ENCODE data around the gene SEPTIN5.
"Not testable (repeated sequence)": the region's sequence is repeated elsewhere in the genome, so short reads cannot be mapped to it uniquely, and the experiment has no call there.

SEPTIN5 gene

DNA sequence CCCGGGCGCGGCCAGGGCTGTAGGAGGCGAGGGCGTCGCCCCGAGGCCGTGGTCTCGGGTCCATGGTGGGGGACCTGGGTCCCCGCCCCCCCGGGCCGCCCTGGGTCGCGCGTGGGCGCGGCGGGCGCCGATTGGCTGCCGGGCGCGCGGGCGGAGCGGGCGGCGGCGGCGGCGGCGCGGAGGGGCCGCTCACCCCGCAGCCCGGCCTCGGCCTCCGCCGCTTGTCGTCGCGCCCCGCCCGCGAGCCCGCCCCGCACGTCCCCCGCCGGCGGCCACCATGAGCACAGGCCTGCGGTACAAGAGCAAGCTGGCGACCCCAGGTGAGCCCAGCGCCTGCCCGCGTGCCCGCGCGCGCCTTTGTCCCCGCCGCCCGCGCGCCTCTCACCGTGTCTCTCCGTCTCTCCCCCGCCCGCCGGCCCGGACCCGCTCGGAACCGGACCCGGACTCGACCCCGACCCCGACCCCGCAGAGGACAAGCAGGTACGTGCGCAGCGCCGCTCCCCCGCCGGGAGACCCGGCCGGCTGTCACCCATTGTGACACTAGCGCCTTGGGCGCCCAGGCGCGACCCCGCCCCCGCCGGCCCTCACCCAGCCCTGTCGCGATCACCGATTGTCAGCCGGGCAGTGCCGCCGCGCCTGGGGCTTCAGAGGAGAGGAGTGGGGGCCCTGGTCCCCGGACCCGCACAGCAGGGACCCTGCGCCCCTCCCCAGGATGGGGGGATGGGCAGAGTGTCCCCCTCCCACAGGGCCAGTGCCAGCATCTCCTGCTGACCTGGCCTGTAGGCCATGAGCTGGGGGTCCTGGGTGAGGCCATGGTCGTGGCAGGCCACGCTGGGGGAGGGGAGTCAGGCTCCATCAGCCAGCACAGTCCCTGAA is at the start of gene SEPTIN5:
SEPTIN5 (plus strand) TSS at position 192 of the 876 bp plus-strand sequence; CDS start at position 278, 86 bp downstream.
- FAIRE-seq = no peak

DNA sequence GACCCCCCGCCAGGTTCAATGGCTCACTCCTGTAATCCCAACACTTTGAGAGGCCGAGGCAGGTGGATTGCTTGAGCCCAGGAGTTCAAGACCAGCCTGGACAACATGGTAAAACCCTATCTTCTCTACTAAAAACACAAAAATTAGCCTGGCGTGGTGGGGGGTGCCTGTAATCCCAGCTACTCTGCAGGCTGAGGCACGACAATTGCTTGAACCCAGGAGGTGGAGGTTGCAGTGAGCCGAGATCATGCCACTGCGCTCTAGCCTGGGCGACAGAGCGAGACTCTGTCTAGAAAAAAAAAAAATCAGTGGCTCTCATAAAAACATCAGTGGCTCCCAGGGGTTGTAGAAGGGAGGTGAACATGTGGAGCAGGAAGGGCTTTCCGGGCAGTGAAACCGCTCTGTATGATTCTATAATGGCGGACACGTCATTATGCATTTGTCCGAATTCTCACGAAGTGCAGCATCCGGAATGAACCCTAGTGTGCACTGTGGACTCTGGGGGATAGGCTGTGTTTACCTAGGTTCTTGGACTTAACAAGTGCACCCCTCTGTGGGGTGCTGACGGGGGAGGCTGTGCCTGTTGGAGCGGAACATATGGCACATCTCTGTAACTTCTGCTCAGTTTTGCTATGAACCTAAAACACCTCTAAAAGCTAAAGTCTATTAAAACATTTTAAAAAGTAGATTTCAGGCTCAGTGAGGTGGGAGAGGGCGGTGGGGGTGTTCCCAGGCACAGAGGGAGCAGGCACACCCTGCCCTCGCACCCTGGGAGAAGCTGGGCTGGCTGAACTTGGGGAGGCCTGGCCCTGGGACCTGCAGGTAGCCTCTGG is 49.1 kb upstream of the SEPTIN5 start:
- no peak for FAIRE-seq

DNA sequence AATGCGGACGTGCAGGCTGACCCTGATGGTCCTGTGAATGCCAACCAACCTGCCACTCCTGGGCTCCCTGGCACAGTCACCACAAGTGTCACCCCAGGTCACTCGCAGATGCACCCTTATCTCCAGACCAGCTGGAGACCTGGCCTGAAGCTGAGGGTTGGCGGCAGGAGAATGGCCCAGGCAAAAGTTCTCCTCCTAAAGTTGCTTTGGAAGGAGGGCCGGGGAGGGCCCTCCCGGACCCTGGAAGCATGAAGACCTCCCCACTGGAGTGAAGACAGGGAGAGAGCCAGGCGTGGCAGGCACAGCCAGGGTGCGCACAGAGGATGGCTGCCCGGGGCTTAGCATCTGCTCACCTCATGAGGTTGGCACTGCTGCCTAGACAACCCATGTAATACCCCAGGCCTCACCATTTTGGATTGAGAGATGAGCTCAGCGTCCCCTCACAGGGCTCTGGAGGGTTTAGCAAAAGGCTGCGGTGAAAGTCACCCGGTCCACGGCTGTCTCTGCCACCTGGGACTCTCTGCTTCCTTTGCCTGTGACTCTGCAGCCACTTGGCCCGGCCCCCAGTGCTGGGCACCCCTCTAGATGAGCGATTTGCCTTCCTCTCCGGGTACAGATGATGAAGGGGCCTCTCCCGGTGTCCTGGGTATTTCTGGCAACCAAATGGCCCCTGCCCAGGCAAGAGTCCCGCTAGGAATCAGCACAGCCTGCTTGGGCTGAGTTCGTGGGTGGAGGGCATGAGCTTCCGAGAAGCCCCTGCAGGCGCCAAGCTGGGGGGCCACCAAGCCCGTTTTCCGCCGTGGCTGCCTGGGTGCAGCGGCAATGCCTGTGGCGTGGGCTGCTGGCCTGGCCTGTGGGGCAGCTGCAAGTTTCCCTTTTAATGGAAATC is 48.3 kb upstream of the SEPTIN5 start:
- no peak for FAIRE-seq

- FAIRE-seq = no peak
Measured at GRCh38 chr22:19666673-19667593, 47.4 kb upstream of the SEPTIN5 start.

DNA sequence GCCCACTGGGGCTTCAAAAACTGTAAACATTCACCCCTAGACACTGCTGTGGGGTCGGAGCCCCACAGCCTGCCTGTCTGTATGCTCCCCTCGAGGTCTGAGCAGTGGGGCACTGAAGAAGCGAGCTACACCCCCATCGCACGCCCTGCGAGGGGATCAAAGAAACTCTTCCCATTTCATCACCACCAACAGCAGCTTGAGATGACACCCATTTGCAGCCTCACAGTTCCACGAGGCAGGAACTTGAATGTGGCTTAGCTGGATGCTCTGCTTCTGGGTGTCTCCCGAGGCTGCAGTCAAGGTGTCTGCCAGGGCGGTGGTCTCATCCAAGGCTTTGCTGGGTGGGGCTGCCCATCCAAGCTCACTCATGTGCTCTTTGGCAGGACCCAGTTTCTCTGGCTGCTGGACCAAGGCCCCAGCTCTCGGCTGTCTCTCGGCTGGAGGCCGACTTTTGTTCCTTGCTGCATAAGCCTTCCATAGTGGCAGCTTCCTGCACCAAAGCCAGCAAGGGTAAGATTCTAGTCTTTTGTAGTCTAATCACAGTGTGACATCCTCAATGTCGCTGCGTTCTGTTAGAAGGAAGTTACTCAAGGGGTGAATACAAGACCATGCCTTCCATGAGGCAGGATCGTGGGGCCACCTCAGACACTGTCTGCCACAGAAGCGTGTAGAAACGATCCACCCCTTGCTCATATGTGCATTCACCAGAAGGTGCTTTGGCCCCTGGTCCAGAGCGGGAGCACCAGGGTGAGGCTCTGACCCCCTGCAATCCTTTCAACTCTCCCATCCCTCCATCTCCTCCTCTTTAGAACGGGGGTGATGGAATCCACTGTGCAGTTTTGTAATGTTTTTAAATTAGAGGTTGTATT is 46.2 kb upstream of the SEPTIN5 start:
- no peak for FAIRE-seq

DNA sequence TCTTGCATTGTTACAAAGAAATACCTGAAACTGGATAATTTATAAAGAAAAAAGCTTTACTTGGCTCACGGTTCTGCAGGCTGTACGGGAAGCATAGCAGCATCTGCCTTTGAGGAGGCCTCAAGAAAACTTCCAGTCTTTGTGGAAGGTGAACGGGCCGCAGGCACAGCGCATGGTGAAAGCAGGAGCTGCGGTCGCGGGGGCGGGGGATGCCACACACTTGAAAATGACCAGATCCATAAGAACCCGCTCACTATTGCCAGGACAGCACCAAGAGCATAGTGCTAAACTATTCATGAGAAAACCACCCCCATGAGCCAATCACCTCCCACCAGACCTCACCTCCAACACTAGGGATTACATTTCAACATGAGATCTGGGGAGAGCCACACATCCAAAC is 45.6 kb upstream of the SEPTIN5 start:
- no peak for FAIRE-seq

GRCh38 chr22:19669570-19669969 is 44.7 kb upstream of the SEPTIN5 start:
- FAIRE-seq = no peak

DNA sequence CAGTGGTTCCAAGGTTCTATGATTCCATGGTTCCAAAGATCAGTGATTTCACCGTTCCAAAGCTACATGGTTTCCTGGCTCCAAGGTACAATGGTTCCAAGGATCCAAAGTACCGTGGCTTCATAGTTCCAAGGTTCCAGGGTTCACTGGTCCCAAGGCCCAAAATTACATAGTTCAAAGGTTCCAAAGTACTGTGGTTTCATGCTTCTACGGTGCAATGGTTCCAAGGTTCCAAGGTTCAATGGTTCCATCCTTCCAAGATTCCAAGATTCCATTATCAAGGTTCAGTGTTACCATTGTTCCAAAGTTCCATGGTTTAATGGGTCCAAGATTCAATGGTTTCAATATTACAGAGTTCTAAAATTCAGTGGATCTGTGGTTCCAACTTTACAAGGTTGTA is 43.0 kb upstream of the SEPTIN5 start:
- no peak for FAIRE-seq

GRCh38 chr22:19672054-19672776 is 42.1 kb upstream of the SEPTIN5 start:
- no peak for FAIRE-seq

GRCh38 chr22:19673660-19674059 is 40.6 kb upstream of the SEPTIN5 start:
- FAIRE-seq = no peak

- no peak for FAIRE-seq
Measured at GRCh38 chr22:19674129-19674928, 40.0 kb upstream of the SEPTIN5 start.

DNA sequence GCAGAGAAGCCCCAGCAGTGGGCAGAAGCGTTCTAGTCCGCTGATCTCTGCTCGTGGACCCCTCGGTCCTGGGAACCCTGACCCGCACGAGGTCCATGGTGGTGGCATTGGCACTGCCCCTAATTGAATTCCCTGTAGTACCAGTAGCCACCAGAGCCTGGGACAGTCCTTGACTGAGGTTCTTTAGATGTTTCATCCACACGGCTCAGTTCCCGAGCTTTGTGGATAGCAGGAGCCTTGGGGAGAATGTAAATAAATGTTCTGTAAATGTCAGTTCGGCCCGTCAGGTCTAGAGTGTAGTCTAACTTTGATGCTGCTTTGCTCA is 39.4 kb upstream of the SEPTIN5 start:
- FAIRE-seq = no peak

GRCh38 chr22:19675428-19675827 is 38.9 kb upstream of the SEPTIN5 start:
- FAIRE-seq = no peak

GRCh38 chr22:19676437-19676836 is 37.9 kb upstream of the SEPTIN5 start:
- not testable (repeated sequence) for FAIRE-seq

- FAIRE-seq = no peak
Measured at GRCh38 chr22:19678949-19679521, 35.3 kb upstream of the SEPTIN5 start.

DNA sequence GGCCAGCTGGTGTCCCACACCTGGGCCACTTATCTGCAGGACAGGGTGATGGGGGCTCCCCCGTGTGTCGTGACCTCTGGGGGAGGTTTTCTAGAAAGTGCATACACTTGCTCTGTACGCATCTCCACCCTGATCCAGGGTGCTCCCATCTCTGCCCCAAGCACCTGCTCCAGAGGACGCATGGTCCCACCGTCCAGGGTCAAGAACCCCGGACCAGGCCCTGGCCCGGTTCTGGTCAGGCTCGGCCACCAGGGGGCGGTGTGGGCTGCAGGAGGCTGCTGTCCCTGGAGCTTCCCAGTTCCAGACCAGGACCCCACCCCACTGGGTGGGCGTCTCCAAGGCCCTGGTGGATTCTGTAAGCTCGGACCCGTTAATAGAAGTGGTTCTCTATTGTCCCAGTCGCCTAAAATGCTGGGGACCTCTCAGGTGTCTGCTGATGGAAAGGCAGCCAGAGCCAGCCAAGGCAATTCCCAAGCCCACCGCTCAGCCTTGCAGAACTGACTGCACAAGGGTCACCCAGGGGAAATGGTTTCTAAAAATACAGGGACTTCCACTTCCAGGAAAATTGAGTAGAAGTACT is 34.7 kb upstream of the SEPTIN5 start:
- no peak for FAIRE-seq

DNA sequence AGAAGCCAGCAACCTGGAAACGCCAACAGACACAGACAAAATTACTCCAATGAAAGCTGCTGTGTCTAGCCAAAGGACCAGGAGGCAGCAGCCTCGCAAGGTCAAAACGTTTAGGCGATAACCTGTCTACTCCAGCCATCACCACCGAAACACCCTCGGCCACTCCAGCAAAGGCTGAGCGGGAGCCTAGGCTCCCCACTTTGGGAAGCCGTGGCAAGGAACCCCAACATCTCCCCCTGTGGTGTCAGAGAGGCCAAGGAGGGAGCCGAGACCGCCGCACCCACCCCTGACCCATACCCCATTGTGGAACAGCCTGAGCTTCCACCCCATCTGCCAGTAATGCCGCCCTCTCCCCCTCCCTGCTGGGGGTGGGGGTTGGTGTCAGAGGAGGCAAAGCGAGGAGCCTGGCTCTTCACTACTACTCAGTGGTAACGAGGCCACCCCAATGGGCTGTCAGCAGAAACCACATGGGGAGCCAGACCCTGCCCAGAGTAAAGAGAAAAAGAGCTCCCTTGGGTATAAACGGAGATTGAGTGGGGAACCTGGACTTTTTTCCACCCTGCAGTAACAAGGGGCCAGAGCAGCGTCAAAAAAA is 33.9 kb upstream of the SEPTIN5 start:
- no peak for FAIRE-seq

Measured in A204.1 (cell line).